ENCODE measurements around the gene RGS9.

Gene RGS9

DNA sequence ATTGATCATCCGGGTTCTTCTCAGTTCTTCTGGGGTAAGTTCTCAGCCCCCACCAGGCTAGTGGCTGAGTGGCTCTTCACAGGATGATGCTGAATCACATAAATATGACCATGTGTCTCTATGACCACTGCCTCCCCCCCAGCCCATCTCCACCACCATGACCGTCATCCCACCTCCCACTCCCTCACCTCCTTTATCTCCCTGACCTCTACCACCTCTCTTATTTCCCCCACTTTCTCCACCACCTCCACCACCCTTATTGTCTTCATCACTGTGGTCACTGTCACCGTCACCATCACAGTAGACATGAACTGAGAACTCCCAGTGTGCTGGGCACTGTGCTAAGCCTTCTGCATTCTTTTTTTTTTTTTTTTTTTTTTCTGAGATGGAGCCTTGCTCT, 32.5 kb downstream of the RGS9 start:
- Histone ChIP-seq H3K4me3 (replicated peaks; ENCODE audit: insufficient read depth, low read length) (no peak overlapping the region), H3K27me3 (ENCODE audit: insufficient read depth, poor library complexity, severe bottlenecking) (no peaks in the 10 kb centered on the region), H3K27ac (replicated peaks) (no peak overlapping the region)
- no peak for DNase-seq (ENCODE audit: low read depth in 1 of 2, low spot score in 1 of 2)
- TF ChIP-seq SPI1 (IDR thresholded peaks at IDR 0.05; ENCODE audit: borderline replicate concordance, low read depth) (no peak), GABPA (IDR thresholded peaks at IDR 0.05; ENCODE audit: low read depth) (no peak), POLR2AphosphoS5 (IDR thresholded peaks at IDR 0.05; ENCODE audit: low read depth) (no peak), REST (IDR thresholded peaks at IDR 0.05; ENCODE audit: insufficient replicate concordance, low read depth) (no peak)
- TF ChIP-seq, protein P1, sequence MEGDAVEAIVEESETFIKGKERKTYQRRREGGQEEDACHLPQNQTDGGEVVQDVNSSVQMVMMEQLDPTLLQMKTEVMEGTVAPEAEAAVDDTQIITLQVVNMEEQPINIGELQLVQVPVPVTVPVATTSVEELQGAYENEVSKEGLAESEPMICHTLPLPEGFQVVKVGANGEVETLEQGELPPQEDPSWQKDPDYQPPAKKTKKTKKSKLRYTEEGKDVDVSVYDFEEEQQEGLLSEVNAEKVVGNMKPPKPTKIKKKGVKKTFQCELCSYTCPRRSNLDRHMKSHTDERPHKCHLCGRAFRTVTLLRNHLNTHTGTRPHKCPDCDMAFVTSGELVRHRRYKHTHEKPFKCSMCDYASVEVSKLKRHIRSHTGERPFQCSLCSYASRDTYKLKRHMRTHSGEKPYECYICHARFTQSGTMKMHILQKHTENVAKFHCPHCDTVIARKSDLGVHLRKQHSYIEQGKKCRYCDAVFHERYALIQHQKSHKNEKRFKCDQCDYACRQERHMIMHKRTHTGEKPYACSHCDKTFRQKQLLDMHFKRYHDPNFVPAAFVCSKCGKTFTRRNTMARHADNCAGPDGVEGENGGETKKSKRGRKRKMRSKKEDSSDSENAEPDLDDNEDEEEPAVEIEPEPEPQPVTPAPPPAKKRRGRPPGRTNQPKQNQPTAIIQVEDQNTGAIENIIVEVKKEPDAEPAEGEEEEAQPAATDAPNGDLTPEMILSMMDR (IDR thresholded peaks at IDR 0.05; ENCODE audit: insufficient read depth, low read length): no peak

DNA sequence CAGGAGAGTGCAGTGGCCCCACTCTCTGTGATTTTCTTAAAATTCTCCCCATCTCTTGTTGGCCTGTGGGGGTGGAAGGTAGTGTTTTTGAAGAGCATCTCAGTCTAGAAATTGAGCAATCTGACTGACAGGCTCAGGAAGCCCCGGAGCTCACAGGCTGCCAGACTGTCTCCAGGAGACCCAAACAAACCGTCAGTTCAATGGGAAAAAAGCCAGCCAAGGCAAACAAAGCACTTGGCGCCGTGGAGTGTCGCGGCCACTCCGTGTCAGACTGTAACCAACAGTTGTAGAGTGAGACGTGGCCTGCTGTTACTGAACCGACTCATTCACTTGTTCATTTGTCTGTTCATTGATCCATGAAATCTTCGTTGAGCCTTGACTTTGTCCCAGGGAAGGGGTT, 33.7 kb downstream of the RGS9 start:
- no peak overlapping the region for H3K4me3 ChIP-seq (replicated peaks; ENCODE audit: insufficient read depth, low read length)
- no peak for DNase-seq (ENCODE audit: low read depth in 1 of 2, low spot score in 1 of 2)
- H3K27ac ChIP-seq (replicated peaks): no peak overlapping the region
- TF ChIP-seq REST (IDR thresholded peaks at IDR 0.05; ENCODE audit: insufficient replicate concordance, low read depth) (no peak), POLR2AphosphoS5 (IDR thresholded peaks at IDR 0.05; ENCODE audit: low read depth) (no peak), GABPA (IDR thresholded peaks at IDR 0.05; ENCODE audit: low read depth) (no peak), SPI1 (IDR thresholded peaks at IDR 0.05; ENCODE audit: borderline replicate concordance, low read depth) (no peak)
- TF ChIP-seq, protein P1 (IDR thresholded peaks at IDR 0.05; ENCODE audit: insufficient read depth, low read length): no peak
- no peaks in the 10 kb centered on the region for H3K27me3 ChIP-seq (ENCODE audit: insufficient read depth, poor library complexity, severe bottlenecking)

GRCh38 chr17:65171752-65172151, 34.6 kb downstream of the RGS9 start:
- DNase-seq (ENCODE audit: low read depth in 1 of 2, low spot score in 1 of 2): no peak
- Histone ChIP-seq H3K4me3 (replicated peaks; ENCODE audit: insufficient read depth, low read length) (no peak overlapping the region), H3K27ac (replicated peaks) (no peak overlapping the region), H3K27me3 (ENCODE audit: insufficient read depth, poor library complexity, severe bottlenecking) (no peaks in the 10 kb centered on the region)
- TF ChIP-seq SPI1 (IDR thresholded peaks at IDR 0.05; ENCODE audit: borderline replicate concordance, low read depth) (no peak), POLR2AphosphoS5 (IDR thresholded peaks at IDR 0.05; ENCODE audit: low read depth) (no peak), GABPA (IDR thresholded peaks at IDR 0.05; ENCODE audit: low read depth) (no peak), REST (IDR thresholded peaks at IDR 0.05; ENCODE audit: insufficient replicate concordance, low read depth) (no peak)
- TF ChIP-seq, protein P1 (IDR thresholded peaks at IDR 0.05; ENCODE audit: insufficient read depth, low read length): no peak

All from HL-60 (cell line).